Measurements from ENCODE around the gene ELMO1. TPM values are rescaled to one million over a fixed set of nuclear protein-coding genes. Genes with fewer than 3 reads are reported as not detected.

ELMO1 gene
- total and polyA plus RNA-seq, 2 of the 13 experiments (the other 11 are each of a cell fraction or from before 2014, with no cell fraction given) = 0.11 to 0.17 TPM

DNA sequence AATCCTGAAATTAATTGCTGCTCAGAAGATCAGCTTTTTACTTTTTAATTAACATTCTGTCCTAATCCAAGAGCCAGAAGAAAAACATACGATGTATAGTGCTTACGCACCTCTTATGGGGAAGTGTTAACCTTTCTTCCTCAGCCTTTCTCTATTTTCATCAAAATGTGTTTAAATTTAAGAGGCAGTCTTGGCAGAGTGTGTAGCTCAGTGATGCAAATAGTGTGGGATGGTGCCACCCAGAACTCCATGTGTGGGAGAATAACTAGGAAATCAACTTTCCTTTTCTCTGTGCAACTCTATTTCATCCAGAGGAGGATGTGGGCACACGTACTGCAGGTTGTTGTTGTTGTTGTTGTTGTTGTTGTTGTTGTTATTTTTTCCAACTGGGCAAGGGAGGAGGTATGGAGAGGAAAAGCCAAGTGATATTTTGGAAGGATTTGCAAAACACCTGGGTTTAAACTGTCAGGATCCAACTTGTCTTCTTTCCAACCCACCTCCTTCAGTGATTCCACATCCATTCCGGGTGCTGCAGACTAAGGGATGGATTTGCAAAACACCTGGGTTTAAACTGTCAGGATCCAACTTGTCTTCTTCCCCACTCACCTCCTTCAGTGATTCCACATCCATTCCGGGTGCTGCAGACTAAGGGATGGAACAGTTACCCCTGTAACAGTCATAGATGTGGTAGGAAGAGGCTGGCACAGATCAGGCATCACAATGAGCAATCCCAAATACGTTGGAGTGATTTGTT lies 19.8 kb downstream of the ELMO1 start:
- POLR2A ChIA-PET = no interaction called here
- Histone ChIP-seq H3K79me2 (ENCODE audit: insufficient read depth, low read length) (no peaks in the 10 kb centered on the region), H3K4me3 (replicated peaks in 1 of 3; ENCODE audit: insufficient read depth in 1 of 3, low read depth in 2 of 3, low read length in 3 of 3) (no peak overlapping the region), H3K4me2 (ENCODE audit: low read depth, low read length) (no peak overlapping the region), H3K27me3 (ENCODE audit: control insufficient read depth in 1 of 2, insufficient read depth in 2 of 2, low read length in 2 of 2) (no peaks in the 10 kb centered on the region), H3K36me3 (replicated peaks in 1 of 2; ENCODE audit: control insufficient read depth in 1 of 2, insufficient read depth in 2 of 2, low read length in 2 of 2) (no peaks in the 10 kb centered on the region), H3K27ac (ENCODE audit: extremely low read length, insufficient read depth, low read length) (no peak overlapping the region), H3K9ac (ENCODE audit: insufficient read depth, low read depth, low read length) (no peak overlapping the region), H3K9me3 (ENCODE audit: low read length) (no peaks in the 10 kb centered on the region), H3K4me1 (ENCODE audit: insufficient read depth, low read length) (no peaks in the 10 kb centered on the region), H4K20me1 (ENCODE audit: insufficient read depth, low read length) (no peaks in the 10 kb centered on the region), H2AFZ (ENCODE audit: low read length) (no peak overlapping the region)
- TF ChIP-seq, protein P1, sequence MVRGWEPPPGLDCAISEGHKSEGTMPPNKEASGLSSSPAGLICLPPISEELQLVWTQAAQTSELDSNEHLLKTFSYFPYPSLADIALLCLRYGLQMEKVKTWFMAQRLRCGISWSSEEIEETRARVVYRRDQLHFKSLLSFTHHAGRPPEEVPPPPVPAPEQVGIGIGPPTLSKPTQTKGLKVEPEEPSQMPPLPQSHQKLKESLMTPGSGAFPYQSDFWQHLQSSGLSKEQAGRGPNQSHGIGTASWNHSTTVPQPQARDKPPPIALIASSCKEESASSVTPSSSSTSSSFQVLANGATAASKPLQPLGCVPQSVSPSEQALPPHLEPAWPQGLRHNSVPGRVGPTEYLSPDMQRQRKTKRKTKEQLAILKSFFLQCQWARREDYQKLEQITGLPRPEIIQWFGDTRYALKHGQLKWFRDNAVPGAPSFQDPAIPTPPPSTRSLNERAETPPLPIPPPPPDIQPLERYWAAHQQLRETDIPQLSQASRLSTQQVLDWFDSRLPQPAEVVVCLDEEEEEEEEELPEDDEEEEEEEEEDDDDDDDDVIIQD (CRISPR knock-in tag; IDR thresholded peaks at IDR 0.05; ENCODE audit: low read depth) = no peak
- no peak for TF ChIP-seq MATR3 (CRISPR knock-in tag; IDR thresholded peaks at IDR 0.05)
- TF ChIP-seq, protein P2, sequence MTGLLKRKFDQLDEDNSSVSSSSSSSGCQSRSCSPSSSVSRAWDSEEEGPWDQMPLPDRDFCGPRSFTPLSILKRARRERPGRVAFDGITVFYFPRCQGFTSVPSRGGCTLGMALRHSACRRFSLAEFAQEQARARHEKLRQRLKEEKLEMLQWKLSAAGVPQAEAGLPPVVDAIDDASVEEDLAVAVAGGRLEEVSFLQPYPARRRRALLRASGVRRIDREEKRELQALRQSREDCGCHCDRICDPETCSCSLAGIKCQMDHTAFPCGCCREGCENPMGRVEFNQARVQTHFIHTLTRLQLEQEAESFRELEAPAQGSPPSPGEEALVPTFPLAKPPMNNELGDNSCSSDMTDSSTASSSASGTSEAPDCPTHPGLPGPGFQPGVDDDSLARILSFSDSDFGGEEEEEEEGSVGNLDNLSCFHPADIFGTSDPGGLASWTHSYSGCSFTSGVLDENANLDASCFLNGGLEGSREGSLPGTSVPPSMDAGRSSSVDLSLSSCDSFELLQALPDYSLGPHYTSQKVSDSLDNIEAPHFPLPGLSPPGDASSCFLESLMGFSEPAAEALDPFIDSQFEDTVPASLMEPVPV (CRISPR knock-in tag; IDR thresholded peaks at IDR 0.05) = no peak
- TF ChIP-seq KMT2A (CRISPR knock-in tag; IDR thresholded peaks at IDR 0.05) = no peak
- no peak for TF ChIP-seq STAT5B (CRISPR knock-in tag; IDR thresholded peaks at IDR 0.05)
- no peak for TF ChIP-seq KLF6 (CRISPR knock-in tag; IDR thresholded peaks at IDR 0.05)
- TF ChIP-seq SOX5 (CRISPR knock-in tag; IDR thresholded peaks at IDR 0.05; ENCODE audit: borderline replicate concordance) = no peak
- DNase-seq (ENCODE audit: low spot score) (no peak), ATAC-seq (no peak), FAIRE-seq (no peak)
- intact Hi-C loops (cut with micrococcal nuclease; ENCODE audit: unreplicated experiment) (no loop called here), in situ Hi-C loops (cut with HindIII; ENCODE audit: extremely low pct_ligation_motif_present, low pct_unique_long_range_greater_than_20kb) (no loop called here)
- no TSS peak for BruUV-seq (replicated peaks)
- CTCF ChIA-PET (ENCODE audit: low intra/inter-chr PET ratio, low total read pairs) = no interaction called here
- 31% methylated on average over 6 of the region's 6 CpGs for WGBS (ENCODE audit: low lambda C conversion rate)

Data from HepG2 (cell line).